Stimulated activated CD8-positive, alpha-beta memory T cell treated with anti-CD3 and anti-CD28 coated beads, Interleukin-12 subunit alpha, Interleukin-12 subunit beta, amount 100 ng/mL, for 24 hours (primary cell): Measurements from ENCODE around the gene LHPP.

ENCODE experiments used
- DNase-seq: peaks from one replicate; pipeline ENCODE4 v3.0.0-alpha.2; 2020; ENCODE audit errors: extremely low read depth

LHPP gene

DNA sequence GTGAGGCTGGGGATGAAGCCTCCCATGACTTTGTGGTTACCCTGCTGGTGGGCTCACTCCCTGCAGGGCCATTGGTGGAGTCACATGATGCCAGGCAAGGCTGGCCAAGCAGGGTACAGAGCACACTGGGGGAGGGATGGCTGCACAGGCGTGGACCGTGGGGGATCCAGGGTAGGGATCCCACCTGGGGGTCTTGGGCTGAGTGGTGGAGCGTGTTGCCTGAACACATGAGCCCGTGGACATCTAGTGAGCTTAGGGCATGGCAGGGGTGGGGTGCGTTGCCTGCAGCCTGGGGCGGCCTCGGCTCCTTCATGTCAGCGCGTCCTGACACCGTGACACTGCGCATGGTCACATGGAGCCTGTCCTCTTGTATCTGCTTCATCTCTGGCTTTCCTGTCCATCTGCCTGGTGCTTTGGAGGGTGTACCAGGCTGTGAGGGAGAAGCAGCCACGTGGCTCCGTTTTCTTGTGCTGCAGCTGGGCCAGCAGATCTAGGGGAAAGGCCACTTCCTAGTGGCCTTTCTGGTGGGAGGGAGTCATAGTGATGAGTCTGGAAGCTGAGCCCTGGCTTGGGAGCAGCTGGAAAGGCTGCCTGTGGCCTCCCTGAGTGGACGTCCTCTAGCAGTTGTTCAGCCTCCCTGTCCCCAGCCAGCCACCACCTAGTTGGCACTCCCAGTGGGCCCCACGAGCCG lies 96.2 kb downstream of the LHPP start:
- DNase-seq: no peak

DNA sequence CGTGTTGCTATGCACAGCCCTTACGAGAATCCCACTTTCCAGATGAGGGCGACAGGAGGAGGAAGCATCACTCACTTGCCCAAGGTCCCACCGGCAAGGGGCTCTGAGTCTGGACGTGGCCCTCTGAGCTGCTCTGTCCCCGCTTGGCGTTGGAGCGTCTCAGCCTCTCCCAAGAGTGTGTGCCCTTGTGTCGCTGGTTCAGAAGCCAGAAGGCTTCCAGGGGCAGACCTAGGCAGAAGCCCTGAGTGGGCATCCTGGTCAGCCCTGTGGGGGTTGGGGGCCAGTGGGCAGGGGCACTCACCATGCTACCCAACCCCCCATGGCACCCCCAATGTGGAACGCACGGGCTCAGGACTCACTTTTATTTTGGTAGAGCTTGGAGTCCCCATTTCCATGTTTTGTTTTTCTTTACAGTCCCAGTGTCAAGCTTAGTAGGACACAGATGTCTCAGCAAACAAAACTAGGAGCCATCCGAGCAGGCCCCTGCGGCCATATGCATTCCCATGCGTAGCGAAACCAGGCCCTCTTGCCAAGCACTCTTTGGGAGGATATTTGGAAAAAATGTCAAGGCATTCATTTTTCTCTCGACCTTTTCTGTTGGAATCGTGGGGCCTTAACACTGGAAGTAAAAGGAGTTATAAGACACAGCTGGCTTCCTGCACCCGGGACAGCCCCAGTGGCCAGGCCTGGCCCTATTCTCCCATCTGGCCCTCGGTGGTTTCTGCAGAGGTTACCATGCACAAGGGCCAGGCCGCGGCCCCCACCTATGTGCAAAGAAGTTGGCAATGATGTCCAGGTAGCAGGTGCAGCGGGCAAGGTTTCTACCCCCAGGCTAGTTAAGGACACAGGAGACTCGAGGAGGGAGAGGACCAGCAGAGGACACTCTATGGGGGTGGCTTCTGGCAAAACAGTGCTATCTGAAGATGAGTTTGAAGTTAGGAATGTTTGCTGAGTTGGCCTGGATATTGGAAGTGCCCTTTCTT lies 97.0 kb downstream of the LHPP start:
- DNase-seq: no peak

DNA sequence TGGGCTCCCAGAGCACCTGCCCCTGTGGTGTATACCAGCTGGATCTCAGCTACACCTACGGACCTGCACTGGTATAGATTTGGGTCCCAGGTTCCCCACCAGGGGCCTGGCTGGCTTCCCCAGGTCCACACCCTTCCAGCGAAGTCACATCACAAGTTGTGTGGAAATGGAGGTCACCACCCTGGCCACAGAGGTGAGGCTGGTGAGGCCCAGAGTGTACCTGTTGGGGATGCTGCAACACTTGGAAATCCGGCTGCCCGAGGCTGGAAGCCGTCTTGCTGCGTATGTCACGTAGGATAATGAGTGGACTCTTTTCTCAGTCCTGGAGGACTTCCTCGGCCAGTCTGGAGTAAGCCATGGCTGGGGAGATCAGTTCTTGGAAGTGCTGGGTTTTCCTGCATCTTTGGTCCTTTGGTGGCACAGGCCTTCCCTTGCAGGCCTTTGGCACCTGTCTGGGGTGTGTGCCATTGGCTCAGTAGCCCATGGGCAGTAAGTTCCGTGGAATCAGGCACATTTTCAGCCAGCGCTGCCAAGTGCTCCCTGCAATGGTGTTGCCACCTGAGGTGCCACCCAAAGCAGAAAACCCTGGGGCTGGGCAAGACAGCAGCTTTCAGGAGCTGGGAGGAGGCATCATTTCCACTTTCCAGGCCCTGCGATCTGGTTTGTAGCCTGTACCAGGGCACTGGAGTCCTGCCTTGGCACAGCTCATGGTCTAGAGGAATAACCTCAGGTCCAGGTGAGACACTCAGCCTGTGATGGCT lies 97.9 kb downstream of the LHPP start:
- no peak for DNase-seq

DNA sequence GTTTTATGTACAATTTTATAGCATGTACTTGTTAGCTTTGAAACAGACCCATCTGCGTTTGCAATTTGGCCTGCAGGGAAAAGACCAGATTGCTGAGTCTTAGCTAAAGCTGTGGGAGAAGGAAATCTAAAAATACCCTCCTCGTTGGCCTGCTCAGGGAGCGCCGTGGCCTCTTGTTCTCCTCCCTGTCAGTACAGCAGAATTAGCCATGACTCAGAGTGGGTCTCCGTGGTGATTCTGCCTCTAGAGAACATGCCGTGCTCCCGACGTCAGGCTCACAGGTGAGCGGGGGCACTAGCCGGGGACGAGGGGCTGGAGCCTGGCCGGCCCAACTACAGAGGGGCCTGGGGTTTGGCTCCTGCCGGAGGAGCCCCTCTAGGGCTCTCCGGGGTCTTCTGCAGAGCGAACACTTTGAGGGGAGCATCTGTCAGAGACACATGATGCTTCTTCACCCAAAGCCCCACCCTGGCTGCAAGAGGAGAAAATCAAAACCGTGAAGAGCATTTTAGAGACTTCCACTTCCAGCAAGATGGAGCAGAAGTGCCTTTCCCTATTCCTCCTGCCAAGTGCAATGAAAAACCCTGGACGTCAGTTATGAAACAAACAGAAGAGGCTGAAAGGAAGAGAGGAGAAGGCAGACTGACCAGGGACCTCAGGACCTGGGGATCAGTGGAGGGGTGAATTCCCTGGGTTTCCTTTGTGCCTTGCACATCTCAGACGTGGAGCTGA lies 98.9 kb downstream of the LHPP start:
- DNase-seq: no peak

DNA sequence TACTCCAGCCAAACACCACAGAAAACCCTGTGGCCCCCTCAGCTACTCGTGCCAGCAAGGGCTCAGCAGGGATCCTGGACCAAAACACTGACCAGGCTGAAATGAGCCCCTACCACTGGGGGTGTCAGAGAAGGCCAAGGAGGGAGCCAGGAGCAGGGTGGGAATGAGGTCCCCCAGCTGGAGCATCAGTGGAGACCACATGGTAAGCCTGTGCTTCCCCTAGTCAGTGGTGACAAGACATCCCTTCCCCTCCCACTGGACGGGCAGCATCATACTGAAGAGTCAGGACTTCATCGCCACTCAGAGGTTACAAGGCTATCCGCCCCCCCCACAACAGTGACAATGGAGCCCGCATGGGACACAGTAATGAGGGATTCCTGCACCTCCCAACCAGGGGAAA lies 99.6 kb downstream of the LHPP start:
- DNase-seq: no peak

DNA sequence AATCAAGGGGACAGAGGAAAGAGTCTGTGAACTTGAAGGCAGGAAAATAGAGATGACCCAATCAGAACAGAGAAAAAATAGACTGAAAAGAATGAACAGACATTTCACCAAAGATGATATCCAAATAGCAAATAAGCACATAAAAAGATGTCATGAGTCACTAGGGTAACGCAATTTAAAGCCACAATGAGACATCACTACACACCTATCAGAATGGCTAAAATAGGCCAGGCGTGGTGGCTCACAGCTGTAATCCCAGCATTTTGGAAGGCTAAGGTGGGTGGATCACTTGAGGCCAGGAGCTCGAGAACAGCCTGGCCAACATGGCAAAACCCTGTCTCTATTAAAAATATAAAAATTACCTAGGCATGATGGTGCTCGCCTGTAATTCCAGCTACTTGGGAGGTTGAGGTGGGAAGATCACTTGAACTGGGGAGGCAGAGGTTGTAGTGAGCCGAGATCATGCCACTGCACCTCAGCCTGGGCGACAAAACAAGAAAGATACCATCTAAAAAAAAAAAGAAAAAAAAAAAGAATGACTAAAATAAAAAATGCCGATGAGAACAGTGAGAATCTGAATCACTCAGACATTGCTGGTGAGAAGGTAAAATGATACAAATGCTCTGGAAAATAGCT lies 100.9 kb downstream of the LHPP start:
- no peak for DNase-seq

DNA sequence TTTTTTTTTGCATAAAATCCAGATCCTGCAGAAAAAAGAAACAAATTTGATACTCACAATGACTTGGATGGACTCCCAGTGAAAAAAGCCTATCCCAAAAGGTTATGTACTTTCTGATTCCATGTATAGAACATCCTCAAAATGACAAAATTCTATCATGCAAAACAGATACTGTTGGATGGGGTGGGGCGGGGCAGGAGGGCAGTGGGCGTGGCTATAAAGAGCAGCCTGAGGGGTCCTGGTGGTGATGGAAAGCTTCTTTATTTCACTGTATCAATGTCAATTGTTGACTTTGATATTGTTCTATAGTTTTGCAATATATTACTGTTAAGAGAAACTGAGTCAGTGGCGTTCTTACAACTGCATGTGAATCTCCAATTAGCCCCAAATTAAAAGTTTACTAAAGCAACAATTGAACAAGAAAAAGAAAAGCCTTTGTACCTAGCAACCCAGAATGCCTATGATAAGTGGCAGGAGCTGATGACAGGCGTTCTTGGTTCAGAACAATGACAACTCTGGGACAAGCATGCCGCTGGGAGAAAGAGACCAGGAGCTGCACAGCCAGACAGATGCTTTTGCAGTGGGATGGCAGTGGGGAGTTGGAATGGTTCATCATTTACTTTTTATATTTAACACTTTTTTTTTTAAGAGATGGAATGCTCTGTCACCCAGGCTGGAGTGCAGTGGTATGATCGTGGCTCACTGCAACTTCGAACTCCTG lies 101.9 kb downstream of the LHPP start:
- no peak for DNase-seq

DNA sequence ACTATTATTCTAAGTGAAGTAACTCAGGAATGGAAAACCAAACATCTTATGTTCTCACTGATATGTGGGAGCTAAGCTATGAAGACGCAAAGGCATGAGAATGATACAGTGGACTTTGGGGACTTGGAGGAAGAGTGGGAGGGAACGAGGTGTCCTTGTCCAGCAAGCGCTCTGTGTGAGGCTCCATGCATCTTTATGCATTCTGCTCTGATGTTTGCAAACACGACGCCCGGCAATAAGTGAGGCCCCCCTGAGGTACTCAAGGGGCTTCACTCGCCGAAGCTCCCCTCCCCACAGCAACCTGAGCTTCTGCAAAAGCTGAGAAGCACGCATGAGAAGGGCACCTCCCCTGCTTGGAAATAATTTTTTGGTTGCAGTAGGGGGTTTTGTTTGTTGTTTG lies 103.3 kb downstream of the LHPP start:
- no peak for DNase-seq

DNA sequence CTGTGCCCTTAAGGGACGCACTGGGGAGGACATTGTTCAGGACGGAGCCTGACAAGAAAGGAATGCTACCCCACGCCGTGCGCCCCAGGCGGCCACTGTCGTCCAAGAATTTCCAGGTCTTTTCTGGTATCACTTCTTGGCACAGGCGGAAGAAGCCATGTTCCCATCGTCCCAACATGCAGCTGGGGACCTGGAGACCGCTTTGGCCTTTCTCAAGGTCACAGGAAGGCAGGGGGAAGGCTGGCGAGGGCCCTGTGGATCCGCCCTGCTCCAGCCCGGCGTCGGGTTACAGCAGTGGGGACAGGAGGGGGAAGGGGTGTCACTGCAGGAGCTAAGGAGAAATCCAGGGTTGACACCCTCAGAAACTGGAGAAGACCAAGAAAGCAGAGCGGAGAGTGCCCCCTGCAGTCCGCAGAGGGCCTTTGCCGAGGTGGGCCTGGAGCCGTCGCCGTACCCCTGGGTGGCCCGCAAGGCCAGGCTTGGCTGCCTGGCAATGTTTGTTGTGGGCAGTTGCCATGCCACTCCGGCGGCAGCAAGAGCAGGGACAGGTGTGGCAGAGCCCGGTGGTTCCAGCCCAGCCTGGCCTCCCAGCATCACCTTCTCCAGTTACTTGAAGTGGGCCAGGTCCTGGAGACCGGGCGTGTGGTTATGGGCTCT lies 104.1 kb downstream of the LHPP start:
- DNase-seq: no peak

DNA sequence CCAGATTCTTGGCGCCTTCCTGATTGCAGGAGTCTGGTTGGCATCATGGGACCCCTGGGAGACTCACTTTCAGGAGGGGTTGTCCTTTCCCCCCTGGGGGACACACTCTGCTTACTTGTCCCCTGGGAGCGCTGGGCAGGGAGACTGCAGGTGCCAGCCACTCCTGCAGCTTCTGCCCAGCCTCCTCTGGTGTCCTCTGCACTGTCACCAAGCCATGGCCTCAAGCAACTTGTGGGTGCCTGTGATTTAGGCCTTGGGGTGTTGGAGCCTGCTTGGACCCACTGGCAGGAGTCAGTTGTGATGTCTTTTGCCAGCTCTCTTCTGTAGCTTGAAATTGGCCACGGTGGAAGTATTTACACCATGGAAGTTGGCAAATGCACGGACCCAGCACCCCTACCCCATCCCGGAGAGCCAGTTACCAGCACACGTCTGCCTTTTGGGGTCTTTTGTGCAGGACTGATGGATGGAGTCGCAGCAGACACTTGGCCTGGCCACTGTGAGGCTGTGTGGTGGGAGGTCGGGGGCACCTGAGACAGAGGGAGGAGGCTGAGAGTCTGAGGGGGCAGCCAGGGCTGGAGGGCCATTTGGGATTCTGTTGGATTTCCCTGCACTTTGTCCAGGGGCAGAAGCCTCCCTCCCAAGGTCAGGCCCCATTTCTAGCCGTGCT lies 104.7 kb downstream of the LHPP start:
- no peak for DNase-seq

DNA sequence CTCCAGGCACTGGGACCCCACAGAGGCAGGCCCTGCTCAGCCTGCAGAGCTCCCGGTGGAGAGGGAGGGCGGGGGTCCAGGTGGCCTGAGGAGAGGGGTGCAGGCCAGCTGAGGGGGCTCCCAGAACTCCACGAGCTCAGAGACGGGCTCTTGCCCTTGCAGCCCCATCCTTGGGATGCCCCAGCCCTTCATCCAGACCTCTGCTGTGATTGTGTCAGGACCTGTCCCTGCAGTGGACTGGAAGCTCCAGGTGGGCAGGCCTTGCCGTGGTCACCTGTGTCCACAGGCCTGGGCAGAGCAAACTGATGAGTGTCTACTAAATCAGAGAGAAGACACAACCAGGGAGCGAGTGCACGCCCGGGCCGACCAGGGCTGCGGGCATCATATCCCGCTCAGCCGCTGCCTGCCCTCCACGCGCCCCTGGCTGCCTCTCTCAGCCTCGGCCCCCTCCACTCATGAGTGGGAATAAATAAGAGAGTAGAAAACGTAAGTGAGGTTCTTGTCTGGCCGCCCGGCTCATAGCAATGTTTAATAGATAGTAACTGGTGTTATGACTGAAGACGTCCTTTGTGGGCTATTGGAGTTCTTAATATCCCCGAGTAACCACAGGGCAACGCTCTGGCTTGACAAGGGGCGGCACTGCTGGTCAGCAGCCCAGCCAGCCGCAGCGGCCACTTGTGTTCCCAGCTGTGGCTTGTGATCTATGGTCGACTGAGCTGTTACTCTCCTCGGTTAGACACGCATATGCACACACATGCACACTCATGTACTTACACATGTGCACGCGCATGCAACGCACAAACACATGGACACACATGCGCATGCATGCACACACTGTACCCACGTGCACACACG lies 105.6 kb downstream of the LHPP start:
- DNase-seq: no peak

DNA sequence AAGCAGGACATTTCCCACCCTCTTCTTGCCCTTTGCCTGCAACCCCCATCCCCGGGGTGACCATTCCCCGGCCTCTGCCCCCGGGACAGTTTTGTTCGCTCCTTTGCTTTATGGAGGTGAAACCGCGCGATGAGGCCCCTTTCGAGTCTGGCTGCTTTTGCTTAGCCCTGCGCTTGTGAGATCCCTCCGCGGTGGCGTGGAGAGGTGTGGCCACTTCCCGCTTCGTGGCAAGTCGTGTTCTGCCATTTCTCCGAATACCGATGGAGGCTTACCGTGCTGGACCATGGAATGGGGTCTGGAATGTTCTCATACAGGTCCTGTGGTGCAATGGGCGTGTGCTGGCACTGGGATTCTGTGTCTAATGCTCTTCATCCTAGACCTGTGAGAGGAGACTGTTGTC lies 106.7 kb downstream of the LHPP start:
- DNase-seq: no peak

DNA sequence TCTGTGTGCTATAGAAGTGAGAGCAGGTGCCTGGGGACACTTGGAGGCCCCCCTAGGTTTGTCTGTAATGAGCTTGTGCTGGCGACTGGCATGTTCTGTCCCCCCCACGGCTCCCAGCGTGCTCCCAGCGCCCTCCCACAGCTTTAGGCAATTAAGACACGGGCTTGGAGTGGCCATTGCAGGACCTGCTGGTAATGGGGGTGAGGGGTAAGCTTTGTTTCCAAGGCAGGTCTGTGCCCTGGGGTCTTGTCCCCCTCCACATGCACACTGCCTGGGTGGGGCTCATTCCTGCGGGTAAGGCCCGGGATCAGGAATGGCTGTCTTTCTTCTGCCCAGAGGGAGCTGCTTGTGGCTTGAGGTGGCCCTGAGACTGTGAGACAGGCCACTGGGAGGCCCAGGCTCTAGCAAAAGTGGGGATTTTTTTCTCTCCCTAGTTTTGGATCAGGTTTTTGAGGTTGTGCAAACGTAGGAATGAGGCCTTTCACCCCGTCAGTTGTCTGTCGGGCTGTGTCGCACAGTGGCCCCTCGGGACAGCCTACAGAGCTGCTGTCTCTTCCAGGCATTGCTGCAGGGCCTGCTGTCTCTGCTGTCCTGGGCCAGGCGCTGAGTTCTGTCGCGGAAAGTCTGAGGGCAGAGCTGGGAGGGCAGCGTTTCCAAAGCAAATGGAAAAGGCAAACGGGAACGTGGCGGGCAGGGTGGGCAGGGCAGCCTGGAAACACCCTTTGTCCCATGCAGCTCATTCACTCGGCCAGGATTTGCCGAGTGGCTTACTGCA lies 107.4 kb downstream of the LHPP start:
- DNase-seq: no peak

DNA sequence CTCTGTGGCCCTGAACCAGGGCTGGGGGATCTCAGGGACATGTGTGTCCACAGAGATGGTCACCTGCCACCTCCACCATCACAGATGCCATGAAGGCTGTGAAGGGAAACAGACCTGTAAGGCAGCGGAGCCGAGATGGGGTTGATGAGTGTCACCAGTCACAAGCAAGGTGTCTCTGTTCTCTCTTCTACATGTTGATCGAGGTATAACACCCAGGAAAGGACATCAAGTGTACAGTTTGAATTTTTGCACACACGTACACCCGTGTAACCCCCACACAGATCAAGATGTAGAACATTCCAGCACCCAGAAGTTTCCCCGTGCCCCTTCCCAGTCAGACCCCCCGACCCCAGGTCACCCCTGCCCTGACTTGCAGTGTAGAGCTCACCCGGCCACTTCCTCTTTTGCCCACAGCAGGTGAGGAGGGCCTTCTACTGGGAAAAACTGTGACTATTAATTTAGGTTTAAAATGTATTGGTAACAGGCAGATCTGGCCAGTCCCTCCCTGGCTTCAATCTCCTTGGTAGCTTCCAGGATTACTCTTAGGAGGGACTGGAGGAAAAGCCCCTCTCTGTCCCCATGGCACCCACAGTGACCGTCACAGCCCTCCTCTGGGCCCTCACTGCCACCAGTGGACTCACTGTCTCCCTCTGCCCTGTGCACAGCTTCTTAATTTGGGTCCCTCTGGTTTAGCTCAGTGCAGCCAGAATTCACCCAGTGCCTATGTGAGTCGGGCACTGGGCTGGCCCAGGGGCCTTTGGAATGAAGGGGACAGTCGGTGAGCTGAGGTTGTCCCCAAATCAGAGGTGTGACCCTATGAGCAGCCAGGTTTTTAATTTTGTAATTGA lies 108.2 kb downstream of the LHPP start:
- DNase-seq: no peak

DNA sequence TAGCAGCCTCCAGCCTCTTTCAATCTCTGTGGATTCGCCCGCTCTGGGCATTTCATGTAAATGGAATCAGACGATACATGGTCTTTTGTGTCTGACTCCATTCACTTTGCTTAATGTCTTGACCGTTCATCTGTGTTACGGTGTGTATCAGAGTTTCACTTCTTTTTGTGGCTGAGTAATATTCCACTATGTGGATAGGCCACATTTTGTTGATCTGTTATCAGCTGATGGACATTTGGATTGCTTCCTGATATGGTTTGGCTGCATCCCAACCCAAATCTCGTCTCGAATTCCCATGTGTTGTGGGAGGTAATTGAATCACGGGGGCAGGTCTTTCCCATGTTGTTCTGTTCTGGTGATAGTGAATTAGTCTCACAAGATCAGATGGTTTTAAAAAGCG lies 109.0 kb downstream of the LHPP start:
- DNase-seq: no peak

DNA sequence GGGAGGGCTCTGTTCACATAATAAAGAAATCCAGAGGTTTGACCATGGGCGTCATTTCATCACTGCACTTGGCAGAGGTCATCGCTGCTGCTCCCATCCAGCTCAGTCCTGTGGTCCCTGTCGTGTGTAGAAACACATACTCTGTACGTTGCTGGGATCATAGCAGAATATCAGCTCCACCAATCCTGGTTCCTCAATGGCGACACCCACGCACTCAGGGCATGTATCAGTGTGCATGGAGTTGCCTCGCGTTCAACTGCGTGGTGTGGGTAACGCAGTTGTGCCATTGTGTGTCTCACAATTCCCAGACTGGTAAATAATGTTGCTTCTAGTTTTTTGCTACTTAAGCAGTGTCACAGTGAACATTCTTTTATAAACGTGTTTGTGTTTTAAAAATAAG lies 111.1 kb downstream of the LHPP start:
- no peak for DNase-seq
